ENCODE results near the gene IL1RL1.

- TF ChIP-seq EZH2 (IDR thresholded peaks at IDR 0.05; ENCODE audit: insufficient read depth, poor library complexity, severe bottlenecking) = no peak
- TF ChIP-seq EZH2phosphoT487 (IDR thresholded peaks at IDR 0.05; ENCODE audit: insufficient read depth, low read depth) = no peak
These were observed 27.4 kb upstream of the IL1RL1 start for GRCh38 chr2:102283996-102284395.

All from GM23248 (cell line).